Measurements from ENCODE around the gene ADARB2. TPM values are rescaled to one million over a fixed set of nuclear protein-coding genes. Genes with fewer than 3 reads are reported as not detected.

ADARB2 gene
- total RNA-seq, 1 donor from 2014 or later, result 0.22 TPM

- ATAC-seq (no peak), DNase-seq (no peak)
- intact Hi-C loops (cut with micrococcal nuclease), result no loop called here
These were observed 609.7 kb downstream of the ADARB2 start for GRCh38 chr10:1127629-1128028.

Data from left ventricle myocardium superior (tissue), 1 donor.